Ishikawa (cell line): ENCODE data around the gene IL12A.
A peak's percentile ranks its signal among the peaks of the same experiment; 100 is the strongest.

ENCODE experiments used
- CEBPB ChIP-seq: IDR thresholded peaks from 2 replicates; pipeline ENCODE4 v1.6.1; 2012
- CREB1 ChIP-seq: IDR thresholded peaks from 2 replicates; pipeline ENCODE4 v1.6.1; 2012; ENCODE audit warnings: low read depth
- EGR1 ChIP-seq: IDR thresholded peaks from 2 replicates; pipeline ENCODE4 v1.6.1; 2012
- EP300 ChIP-seq: IDR thresholded peaks from 2 replicates; pipeline ENCODE4 v1.6.1; 2012; ENCODE audit warnings: borderline replicate concordance
- FOXM1 ChIP-seq: IDR thresholded peaks from 2 replicates; pipeline ENCODE4 v1.6.1; 2012; ENCODE audit warnings: low read depth, borderline replicate concordance
- NFIC ChIP-seq: IDR thresholded peaks from 2 replicates; pipeline ENCODE4 v1.6.1; 2012
- RAD21 ChIP-seq: IDR thresholded peaks from 2 replicates; pipeline ENCODE4 v1.6.1; 2012; ENCODE audit warnings: low read depth
- TAF1 ChIP-seq: IDR thresholded peaks from 2 replicates; pipeline ENCODE4 v1.6.1; 2012; ENCODE audit warnings: low read depth, mild to moderate bottlenecking
- TCF12 ChIP-seq: IDR thresholded peaks from 2 replicates; pipeline ENCODE4 v1.6.1; 2012; ENCODE audit warnings: low read depth
- TEAD4 ChIP-seq: IDR thresholded peaks from 2 replicates; pipeline ENCODE4 v1.6.1; 2012
- YY1 ChIP-seq: IDR thresholded peaks from 2 replicates; pipeline ENCODE4 v1.6.1; 2012; ENCODE audit warnings: low read depth
- ZBTB7A ChIP-seq: IDR thresholded peaks from 2 replicates; pipeline ENCODE4 v1.6.1; 2012; ENCODE audit warnings: low read depth
- TF ChIP-seq, protein P1 (sequence below): IDR thresholded peaks from 2 replicates; pipeline ENCODE4 v1.6.1; 2012
- TF ChIP-seq, protein P2 (sequence below): IDR thresholded peaks from 2 replicates; pipeline ENCODE4 v1.6.1; 2012; ENCODE audit warnings: low read depth, mild to moderate bottlenecking
- TF ChIP-seq, protein P3 (sequence below): IDR thresholded peaks from 2 replicates; pipeline ENCODE4 v1.6.1; 2012

The IL12A gene

DNA sequence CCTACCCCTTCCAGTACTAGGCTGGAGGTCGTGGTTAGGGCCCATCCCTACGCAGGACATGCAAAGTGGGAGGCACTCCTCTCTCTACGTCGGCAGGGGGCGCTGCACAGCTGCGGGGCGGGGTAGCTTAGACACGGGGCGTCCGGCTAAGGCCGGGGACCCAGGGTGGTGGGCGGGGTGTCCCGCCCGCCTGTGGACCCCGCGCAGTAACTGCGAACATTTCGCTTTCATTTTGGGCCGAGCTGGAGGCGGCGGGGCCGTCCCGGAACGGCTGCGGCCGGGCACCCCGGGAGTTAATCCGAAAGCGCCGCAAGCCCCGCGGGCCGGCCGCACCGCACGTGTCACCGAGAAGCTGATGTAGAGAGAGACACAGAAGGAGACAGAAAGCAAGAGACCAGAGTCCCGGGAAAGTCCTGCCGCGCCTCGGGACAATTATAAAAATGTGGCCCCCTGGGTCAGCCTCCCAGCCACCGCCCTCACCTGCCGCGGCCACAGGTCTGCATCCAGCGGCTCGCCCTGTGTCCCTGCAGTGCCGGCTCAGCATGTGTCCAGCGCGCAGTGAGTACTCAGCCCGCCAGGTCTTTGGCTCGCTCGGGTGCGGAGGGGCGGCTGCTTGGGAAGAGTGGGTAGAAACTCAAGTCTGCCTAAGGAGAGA, at the start of gene IL12A:
TSS of gene IL12A (plus strand) at position 219 of the 655 bp plus-strand sequence.
- TF ChIP-seq CREB1 (no peak), EGR1 (no peak), TAF1 (no peak), TCF12 (peak; percentile 30; the same call in 1 of the 2 replicates), RAD21 (peak; percentile 66), NFIC (no peak; the same call in 1 of the 2 replicates), CEBPB (no peak), YY1 (0 out of 2 replicates have a peak, but pooled peaks have one; percentile 42), EP300 (no peak), FOXM1 (no peak), TEAD4 (no peak), ZBTB7A (no peak)
- TF ChIP-seq, protein P1, sequence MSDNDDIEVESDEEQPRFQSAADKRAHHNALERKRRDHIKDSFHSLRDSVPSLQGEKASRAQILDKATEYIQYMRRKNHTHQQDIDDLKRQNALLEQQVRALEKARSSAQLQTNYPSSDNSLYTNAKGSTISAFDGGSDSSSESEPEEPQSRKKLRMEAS: peak; percentile 79
- TF ChIP-seq, protein P2, sequence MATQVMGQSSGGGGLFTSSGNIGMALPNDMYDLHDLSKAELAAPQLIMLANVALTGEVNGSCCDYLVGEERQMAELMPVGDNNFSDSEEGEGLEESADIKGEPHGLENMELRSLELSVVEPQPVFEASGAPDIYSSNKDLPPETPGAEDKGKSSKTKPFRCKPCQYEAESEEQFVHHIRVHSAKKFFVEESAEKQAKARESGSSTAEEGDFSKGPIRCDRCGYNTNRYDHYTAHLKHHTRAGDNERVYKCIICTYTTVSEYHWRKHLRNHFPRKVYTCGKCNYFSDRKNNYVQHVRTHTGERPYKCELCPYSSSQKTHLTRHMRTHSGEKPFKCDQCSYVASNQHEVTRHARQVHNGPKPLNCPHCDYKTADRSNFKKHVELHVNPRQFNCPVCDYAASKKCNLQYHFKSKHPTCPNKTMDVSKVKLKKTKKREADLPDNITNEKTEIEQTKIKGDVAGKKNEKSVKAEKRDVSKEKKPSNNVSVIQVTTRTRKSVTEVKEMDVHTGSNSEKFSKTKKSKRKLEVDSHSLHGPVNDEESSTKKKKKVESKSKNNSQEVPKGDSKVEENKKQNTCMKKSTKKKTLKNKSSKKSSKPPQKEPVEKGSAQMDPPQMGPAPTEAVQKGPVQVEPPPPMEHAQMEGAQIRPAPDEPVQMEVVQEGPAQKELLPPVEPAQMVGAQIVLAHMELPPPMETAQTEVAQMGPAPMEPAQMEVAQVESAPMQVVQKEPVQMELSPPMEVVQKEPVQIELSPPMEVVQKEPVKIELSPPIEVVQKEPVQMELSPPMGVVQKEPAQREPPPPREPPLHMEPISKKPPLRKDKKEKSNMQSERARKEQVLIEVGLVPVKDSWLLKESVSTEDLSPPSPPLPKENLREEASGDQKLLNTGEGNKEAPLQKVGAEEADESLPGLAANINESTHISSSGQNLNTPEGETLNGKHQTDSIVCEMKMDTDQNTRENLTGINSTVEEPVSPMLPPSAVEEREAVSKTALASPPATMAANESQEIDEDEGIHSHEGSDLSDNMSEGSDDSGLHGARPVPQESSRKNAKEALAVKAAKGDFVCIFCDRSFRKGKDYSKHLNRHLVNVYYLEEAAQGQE: no peak
- TF ChIP-seq, protein P3, sequence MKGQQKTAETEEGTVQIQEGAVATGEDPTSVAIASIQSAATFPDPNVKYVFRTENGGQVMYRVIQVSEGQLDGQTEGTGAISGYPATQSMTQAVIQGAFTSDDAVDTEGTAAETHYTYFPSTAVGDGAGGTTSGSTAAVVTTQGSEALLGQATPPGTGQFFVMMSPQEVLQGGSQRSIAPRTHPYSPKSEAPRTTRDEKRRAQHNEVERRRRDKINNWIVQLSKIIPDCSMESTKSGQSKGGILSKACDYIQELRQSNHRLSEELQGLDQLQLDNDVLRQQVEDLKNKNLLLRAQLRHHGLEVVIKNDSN: no peak

DNA sequence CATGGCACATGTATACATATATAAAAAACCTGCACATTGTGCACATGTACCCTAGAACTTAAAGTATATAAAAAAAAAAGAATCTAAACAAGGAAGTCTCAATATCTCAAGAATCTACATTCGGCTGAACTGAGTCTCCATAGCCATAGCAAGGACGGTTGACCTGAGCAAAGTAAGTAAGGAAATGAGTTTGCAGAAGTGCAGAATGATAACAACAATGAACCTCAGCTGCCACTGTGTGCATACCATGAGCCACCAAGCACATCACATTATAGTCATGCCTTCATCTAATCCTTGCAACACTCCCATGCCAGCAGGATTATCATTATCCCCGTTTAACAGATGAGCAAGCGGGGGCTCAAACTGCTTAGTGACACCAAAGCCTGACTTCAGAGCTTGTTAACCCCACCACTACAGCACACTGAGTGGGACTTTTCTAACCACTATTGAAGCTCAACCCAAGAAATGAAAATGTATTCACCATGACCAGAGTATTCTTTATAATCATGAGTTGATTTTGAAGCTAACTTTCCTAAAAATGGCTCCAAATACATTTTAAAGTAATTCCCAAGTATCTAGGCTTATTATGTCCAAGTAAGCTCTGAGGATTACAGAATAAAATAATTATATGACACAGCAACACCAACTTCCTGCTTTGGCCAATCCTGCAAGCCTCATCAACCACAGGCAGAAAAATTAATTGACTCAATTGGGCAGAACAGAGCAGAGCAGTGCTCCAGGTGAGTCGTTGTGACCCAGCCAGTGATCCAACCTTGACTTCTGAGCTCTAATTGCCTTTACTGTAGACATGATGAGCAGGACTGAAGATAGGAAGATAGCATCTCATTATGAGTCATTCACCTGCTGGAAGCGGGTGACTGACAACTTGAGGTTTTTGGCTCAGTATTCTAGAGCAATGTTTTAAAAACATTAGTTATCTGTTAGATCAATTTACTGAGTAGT, 47.3 kb upstream of the IL12A start:
- TF ChIP-seq FOXM1 (no peak), EP300 (no peak), ZBTB7A (no peak), CEBPB (no peak), TCF12 (no peak), CREB1 (no peak), RAD21 (no peak), TAF1 (no peak), TEAD4 (no peak), YY1 (no peak), NFIC (no peak), EGR1 (no peak)
- TF ChIP-seq, protein P2: no peak
- TF ChIP-seq, protein P1: no peak
- TF ChIP-seq, protein P3: no peak

DNA sequence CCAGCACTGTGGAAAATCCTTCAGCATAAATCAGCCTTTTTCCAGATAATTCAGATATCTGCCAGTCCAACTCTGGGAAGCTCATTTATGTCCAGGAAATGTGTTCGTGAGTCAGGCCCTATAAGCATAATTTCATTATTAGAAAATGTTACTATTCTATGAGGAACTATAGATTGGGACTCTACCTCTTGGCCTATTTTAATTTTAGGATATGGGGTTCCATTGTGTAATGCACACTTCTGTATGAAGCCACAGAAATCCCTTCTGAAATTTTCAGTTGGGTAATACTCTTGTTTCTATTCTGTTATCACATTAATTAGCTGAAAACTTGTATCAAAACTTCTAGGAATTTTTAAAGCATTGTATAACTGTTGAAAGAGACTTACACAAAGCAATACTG, 43.9 kb upstream of the IL12A start:
- no peak for TF ChIP-seq EP300
- TF ChIP-seq, protein P1: no peak

DNA sequence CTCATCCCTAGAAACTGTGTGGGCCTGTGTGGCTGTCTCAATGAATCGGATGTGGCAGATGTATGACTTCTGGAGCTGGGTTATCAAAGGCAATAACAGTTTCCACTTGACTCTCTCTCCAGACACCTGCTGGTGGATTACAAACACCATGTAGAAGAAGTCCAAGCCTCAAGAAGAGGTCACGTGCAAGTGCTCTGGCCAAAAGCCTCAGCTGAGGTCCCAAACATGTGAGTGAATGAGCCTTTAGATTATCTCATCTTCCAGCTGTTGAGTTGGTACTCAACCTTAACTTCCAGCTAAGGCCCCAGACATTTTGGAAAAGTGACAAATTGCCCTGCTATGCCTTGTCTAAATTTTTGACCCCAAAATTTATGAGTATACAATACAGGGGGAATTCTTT, 42.7 kb upstream of the IL12A start:
- no peak for TF ChIP-seq TAF1
- no peak for TF ChIP-seq NFIC
- TF ChIP-seq TCF12: no peak

DNA sequence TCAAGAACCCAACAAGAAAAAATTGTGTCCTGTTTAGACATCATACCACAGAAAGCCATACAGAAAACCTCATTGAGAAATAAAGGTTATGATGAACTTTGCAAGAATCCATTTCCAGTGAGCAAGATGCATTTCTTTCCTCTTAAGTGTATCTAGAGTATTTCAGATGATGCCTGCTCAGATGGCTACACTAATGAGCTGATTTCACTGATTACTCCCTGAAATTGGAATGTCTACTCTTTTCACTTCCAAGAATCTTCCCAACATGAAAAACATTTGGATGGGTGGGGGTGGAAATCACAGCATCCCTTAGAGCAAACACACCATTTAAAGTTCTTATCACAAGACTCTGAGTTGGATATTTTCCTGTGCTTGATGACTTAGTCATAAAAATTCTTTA, 41.4 kb upstream of the IL12A start:
- no peak for TF ChIP-seq RAD21

DNA sequence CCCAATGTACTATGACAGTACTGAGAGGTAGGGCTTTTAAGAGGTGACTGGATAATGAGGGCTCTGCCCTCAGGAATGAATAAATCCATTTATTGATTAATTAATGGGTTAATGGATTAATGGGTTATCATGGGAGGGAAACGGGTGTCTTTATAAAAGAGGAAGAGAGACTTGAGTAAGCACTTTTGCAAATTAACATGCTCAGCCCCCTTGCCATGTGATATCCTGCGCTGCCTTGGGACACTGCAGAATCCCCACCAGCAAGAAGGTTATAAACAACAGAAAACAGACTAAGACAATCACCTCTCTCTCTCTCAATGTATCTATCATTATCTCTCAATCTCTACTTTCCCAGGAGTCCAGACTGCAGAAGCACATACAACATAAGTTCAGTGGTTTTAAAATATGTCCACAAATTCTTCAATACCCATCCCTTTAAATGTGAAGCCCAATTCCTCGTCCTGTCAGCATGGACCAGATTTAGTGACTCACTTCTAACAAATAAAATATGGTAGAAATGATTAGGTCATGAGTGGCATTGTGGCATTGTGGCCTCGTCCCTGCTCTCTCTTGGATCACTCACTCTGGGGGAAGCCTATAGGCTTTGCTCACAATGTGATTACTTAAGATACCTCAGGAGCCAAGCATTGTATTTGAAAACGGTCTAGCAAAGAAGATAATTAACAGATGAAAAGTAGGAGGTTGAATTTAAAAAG, 40.0 kb upstream of the IL12A start:
- no peak for TF ChIP-seq EP300
